ENCODE results near the gene ATF5. TPM values are rescaled to one million over a fixed set of nuclear protein-coding genes. Genes with fewer than 3 reads are reported as not detected.

ATF5 gene
- total RNA-seq, 2 donors from 2014 or later = 4.7 to 12.2 TPM

DNA sequence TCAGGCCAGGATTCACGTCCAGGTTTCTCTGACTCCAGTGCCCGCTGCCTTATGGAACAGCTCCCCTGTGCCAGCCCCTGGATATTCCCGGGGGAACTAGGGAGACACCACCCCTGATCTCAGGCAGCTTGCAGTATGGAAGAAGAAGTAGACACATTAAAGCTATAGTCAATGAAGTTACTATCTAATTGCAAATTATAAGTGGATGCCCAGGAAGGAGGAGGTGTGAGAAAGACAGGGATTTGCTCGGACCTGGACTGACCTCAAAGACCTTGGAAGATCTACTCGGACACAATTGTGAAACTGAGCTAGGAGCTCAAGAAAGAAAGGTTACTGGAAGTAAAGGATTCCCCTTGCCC, 21.6 kb downstream of the ATF5 start:
- 36 to 59% methylated on average over 5 of the region's 5 CpGs for WGBS, 2 donors
- H3K27ac ChIP-seq = no peak overlapping the region
- no peaks in the 10 kb centered on the region for H3K27me3 ChIP-seq
- H3K4me3 ChIP-seq = no peak overlapping the region
- DNase-seq (no peak), ATAC-seq (no peak)
- no peaks in the 10 kb centered on the region for H3K36me3 ChIP-seq (replicated peaks in 1 of 2; ENCODE audit: insufficient read depth in 1 of 2, low read depth in 2 of 2)
- no peaks in the 10 kb centered on the region for H3K9me3 ChIP-seq
- no peak for TF ChIP-seq CTCF (IDR thresholded peaks at IDR 0.05)
- no peak for TF ChIP-seq POLR2A (IDR thresholded peaks at IDR 0.05)
- intact Hi-C loops (cut with DNase I) = no loop called here
- peaks cover 64% of the 10 kb centered on the region for H3K4me1 ChIP-seq

DNA sequence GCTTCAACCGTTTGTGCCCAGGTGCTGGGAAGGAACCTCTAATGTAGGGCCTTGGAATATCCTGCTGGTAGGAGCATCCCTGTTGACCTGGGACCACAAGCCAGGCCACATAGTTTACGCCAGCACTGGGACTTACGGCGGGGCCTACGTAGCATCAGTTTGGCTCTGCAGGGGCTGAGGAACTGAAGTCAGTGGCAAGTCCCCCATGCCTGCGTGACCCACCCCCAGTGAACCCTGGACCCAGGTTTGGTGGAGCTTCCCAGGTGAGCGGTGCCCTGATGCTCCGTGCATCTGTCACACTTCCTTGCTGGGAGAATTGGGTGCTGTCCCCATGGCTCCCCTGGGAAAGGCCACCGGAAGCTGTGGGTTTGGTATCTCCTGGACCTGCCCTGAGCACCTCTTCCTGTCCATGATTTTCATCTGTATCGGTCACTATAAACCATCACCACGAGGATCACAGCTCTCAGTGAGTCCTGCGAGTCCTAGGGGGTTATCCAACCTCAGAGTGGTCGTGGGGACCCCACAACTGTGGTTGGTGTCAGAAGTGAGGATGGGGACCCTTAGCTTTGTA, 22.0 kb downstream of the ATF5 start:
- Histone ChIP-seq H3K27me3 (no peaks in the 10 kb centered on the region), H3K9me3 (no peaks in the 10 kb centered on the region), H3K36me3 (replicated peaks in 1 of 2; ENCODE audit: insufficient read depth in 1 of 2, low read depth in 2 of 2) (no peaks in the 10 kb centered on the region), H3K27ac (peak overlapping the region in 2 of 4 donors; percentile 80 to 90), H3K4me1 (peaks cover 68% of the 10 kb centered on the region), H3K4me3 (no peak overlapping the region)
- ATAC-seq = no peak
- no peak for DNase-seq
- WGBS, 2 donors = 78 to 92% methylated on average over 12 to 13 of the region's 13 CpGs
- intact Hi-C loops (cut with DNase I) = no loop called here
- no peak for TF ChIP-seq CTCF (IDR thresholded peaks at IDR 0.05)
- TF ChIP-seq POLR2A (IDR thresholded peaks at IDR 0.05) = no peak

DNA sequence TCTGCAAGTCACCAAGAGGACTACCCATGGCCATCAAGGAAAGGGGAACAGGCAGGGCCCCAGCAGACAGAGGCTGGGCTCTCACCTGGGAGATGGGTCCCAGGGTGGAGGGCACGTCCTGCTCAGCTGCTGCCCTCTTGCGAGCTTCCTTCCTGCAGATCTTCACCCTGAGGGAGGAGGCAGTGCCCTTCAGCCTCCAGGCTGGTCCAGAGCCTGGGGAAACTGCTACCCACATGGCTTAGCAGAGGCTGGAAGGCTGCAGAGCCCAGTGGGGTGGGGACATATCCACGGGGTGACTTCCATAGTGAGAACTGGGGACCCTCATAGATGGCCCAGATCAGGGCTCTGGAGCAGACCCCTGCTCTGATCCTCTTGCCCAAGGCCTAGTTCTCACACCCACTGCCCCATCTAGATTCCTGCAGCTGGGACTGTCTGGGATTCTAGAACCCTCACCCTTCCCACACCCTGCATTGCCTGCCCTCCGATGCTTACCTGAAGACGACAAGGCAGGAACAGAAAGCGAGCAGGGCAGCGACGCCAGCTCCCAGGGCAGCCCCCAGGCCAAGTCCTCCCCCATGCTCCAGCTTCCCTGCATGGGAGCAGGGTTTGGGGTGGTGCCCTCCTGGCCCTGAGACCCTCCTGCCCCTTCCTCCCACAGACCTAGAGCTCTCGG, 22.9 kb downstream of the ATF5 start:
- no peak overlapping the region for H3K4me3 ChIP-seq
- intact Hi-C loops (cut with DNase I) = no loop called here
- DNase-seq = no peak
- peaks cover 77% of the 10 kb centered on the region for H3K4me1 ChIP-seq
- no peaks in the 10 kb centered on the region for H3K36me3 ChIP-seq (replicated peaks in 1 of 2; ENCODE audit: insufficient read depth in 1 of 2, low read depth in 2 of 2)
- H3K27ac ChIP-seq = peak overlapping the region in 3 of 4 donors; percentile 75 to 90 (median 80)
- H3K27me3 ChIP-seq = no peaks in the 10 kb centered on the region
- no peak for TF ChIP-seq CTCF (IDR thresholded peaks at IDR 0.05)
- no peak for TF ChIP-seq POLR2A (IDR thresholded peaks at IDR 0.05)
- WGBS, 2 donors = 28 to 40% methylated on average over 7 to 9 of the region's 9 CpGs
- no peaks in the 10 kb centered on the region for H3K9me3 ChIP-seq
- ATAC-seq = no peak

DNA sequence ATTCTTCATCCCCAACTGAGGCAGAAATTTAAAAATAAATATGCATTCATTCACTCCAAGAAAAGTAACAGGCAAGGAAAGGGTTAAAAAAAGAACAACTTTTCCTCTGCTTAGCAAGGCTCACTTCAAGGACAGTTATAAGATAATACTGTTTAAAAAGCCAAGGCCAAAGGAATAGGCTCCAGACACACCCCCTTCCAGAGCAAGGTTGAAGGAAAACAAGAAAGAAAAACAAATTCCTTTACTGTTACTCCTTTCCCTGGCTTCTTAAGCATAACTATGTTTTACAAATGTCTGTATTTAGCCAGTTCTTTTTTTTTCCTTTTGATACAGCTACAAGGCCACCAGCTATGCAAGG, 23.5 kb downstream of the ATF5 start:
- ATAC-seq (peak; percentile 42), DNase-seq (peak in 2 of 4 donors; percentile 29 to 64)
- Histone ChIP-seq H3K36me3 (replicated peaks in 1 of 2; ENCODE audit: insufficient read depth in 1 of 2, low read depth in 2 of 2) (no peaks in the 10 kb centered on the region), H3K4me3 (no peak overlapping the region), H3K4me1 (peaks cover 81% of the 10 kb centered on the region), H3K9me3 (no peaks in the 10 kb centered on the region), H3K27ac (peak overlapping the region in 3 of 4 donors; percentile 75 to 90 (median 80)), H3K27me3 (no peaks in the 10 kb centered on the region)
- TF ChIP-seq CTCF (IDR thresholded peaks at IDR 0.05) = no peak
- no peak for TF ChIP-seq POLR2A (IDR thresholded peaks at IDR 0.05)
- intact Hi-C loops (cut with DNase I) = no loop called here

- TF ChIP-seq POLR2A (IDR thresholded peaks at IDR 0.05) (no peak), CTCF (IDR thresholded peaks at IDR 0.05) (no peak)
- 32 to 36% methylated on average over 13 of the region's 13 CpGs for WGBS, 2 donors
- Histone ChIP-seq H3K27me3 (no peaks in the 10 kb centered on the region), H3K36me3 (replicated peaks in 1 of 2; ENCODE audit: insufficient read depth in 1 of 2, low read depth in 2 of 2) (no peaks in the 10 kb centered on the region), H3K27ac (peak overlapping the region in 3 of 4 donors; percentile 75 to 90 (median 80)), H3K4me1 (peaks cover 85% of the 10 kb centered on the region), H3K4me3 (no peak overlapping the region), H3K9me3 (no peaks in the 10 kb centered on the region)
- ATAC-seq = no peak
- no peak for DNase-seq
- intact Hi-C loops (cut with DNase I) = no loop called here
Measured at GRCh38 chr19:49952906-49953305, 23.9 kb downstream of the ATF5 start.
